ENCODE results near the gene PTGDR2.
"Not testable (repeated sequence)": the region's sequence is repeated elsewhere in the genome, so short reads cannot be mapped to it uniquely, and the experiment has no call there.

Gene PTGDR2

GRCh38 chr11:60841797-60842667 lies 13.7 kb downstream of the PTGDR2 start, which contains the start of gene CCDC86:
CCDC86 (plus strand) TSS chr11:60842113; CDS start chr11:60842125, 12 bp downstream.
- peak; percentile 99 for DNase-seq (ENCODE audit: low read depth)

DNA sequence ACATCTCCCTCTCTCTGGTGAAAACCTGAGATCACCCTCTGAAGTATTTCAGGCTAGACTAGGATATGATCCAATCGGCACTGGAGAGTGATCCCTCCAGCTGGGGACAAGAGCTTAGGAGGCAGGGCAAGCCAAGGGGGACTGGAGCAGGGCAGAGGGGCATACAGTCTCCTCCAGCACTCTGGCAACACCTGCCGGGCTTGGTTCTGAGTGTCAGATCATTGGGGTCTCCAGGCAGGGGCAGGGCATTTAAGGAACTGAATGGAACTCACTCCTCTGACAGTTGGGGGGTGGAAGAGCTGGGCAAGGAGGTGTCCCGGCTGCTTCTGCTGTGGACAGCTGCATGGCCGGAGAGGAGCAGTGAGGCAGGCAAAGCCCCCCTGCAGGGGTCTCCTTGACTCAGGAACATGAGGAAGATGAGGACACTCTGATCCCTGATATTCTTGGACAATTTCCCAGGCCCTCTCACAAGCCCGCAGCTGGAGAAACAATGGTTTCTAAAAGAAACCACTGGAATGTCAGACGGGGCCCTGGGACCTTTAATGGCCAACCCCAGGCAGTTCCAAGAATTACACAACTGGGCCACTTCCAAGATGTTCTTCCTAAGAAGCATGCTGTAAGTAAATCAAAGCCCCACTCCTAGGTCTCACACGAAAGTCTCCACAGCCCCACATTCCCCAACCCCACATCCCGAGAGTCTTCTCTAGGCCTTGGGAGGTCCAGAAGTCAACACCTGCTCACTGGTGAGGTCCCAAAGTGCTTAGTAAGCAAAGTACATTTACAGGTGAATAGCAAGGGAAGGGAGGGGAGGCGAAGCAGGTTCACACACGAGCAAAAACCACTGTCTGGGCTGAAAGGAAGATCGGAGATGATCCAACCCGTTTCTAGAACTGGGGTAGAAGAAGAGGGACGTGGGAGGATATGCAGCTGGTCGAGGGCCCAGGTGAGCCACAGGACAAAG lies 15.0 kb downstream of the PTGDR2 start:
- no peak for DNase-seq (ENCODE audit: low read depth)

DNA sequence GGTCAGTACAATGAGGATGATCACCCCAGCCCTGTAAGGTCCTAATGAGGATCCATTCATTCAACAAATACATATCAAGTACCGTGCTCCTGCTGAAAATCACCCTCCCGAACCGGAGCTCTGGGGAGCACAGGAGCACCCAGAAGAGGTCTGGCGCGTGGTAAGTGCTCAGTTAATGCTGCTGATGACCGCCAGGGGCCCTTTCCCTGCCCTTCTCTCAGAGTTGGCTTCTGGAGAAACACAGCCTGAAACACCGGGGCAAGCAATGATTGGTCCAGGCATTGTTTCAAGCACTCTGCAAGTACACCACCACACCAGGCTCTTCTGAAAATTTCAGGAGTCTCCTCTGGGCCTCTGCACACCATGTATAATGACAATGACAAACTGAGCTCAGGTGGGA lies 17.6 kb downstream of the PTGDR2 start:
- no peak for DNase-seq (ENCODE audit: low read depth)

- DNase-seq (ENCODE audit: low read depth), result no peak
Observed at GRCh38 chr11:60836866-60837515, 18.8 kb downstream of the PTGDR2 start.

GRCh38 chr11:60835534-60835846 lies 20.3 kb downstream of the PTGDR2 start:
- no peak for DNase-seq (ENCODE audit: low read depth)

- DNase-seq (ENCODE audit: low read depth), result no peak
Observed at GRCh38 chr11:60834742-60835533, 20.8 kb downstream of the PTGDR2 start.

- DNase-seq (ENCODE audit: low read depth), result no peak
Observed at GRCh38 chr11:60831501-60832079, 24.2 kb downstream of the PTGDR2 start.

GRCh38 chr11:60831143-60831500 lies 24.6 kb downstream of the PTGDR2 start:
- DNase-seq (ENCODE audit: low read depth), result peak; percentile 73

DNA sequence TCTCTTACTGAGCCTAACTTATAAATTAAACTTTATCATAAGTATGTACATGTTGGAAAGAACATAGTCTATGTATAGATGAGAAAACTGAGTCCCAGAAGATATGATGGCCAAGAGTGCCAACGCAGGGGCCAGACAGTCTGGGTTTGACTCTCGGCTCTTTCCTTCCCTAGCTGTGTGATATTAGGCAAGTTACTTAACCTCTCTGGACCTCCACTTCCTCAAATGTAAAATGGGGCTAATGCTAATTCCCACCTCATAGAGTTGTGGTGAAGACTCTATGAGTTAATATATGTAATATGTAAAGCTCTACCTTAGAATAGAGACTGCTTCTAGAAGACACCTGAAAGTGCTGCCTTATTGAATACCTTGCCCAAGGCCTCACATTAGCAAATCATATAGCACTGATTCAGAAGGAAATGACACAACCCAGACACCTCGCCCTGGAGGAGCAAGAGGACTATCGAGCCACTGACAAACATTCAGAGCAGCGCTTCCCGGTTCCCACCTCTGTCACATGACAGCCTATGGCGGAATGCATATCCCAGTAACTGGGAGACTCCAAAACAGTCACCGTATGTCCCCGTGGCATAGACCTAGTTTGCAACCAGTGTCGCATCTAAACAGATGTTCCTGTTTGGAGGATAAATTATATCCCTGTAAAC lies 25.1 kb downstream of the PTGDR2 start:
- no peak for DNase-seq (ENCODE audit: low read depth)

DNA sequence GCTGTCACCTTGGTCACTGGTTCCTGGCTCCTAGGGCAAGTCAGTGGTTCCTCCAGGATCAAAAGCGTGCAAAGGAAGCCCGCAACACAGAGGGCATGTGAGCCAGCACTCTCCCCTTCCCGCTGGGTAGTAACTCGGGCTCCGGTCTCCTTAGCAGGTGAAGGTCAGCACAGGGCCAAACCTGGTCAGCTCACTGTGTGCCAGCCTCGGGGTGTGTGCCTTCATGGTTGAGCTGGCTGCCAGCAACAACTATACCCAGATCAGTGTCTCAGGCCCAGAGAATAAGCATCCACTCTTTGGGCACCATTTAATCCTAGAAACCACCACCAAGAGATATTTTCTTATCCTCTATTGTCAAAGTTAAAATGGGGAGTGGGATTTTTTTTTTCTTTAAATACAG lies 30.0 kb downstream of the PTGDR2 start:
- DNase-seq (ENCODE audit: low read depth), result no peak

DNA sequence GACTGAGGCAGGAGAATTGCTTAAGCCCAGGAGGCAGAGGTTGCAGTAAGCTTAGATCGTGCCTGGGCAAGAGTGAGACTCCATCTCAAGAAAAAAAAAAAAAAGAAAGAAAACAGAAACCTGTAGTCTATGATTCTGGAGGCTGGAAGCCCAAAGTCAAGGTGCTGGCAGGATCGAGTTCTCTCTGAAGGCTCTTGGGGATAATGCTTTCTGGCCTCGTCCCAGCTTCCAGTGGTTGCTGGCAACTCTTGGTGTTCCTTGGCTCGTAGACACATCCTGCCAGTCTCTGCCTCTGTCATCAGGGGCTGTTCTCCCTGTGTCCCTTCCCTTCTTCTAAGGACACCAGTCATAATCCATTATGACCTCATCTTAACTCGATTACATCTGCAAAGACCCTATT lies 30.6 kb downstream of the PTGDR2 start:
- DNase-seq (ENCODE audit: low read depth), result no peak

DNA sequence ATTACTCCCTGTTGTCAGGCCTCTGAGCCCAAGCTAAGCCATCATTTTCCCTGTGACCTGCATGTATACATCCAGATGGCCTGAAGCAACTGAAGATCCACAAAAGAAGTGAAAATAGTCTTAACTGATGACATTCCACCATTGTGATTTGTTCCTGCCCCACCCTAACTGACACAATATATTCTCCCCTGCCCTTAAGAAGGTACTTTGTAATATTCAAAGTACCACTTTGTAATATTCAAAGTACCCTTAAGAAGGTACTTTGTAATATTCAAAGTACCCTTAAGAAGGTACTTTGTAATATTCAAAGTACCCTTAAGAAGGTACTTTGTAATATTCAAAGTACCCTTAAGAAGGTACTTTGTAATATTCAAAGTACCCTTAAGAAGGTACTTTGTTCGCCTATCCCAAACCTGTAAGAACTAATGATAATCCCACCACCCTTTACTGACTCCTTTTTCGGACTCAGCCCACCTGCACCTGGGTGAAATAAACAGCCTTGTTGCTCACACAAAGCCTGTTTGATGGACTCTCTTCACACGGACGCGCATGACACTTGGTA lies 31.9 kb downstream of the PTGDR2 start:
- DNase-seq (ENCODE audit: low read depth), result not testable (repeated sequence)

- no peak for DNase-seq (ENCODE audit: low read depth)
Observed at GRCh38 chr11:60821827-60822599, 33.7 kb downstream of the PTGDR2 start.

DNA sequence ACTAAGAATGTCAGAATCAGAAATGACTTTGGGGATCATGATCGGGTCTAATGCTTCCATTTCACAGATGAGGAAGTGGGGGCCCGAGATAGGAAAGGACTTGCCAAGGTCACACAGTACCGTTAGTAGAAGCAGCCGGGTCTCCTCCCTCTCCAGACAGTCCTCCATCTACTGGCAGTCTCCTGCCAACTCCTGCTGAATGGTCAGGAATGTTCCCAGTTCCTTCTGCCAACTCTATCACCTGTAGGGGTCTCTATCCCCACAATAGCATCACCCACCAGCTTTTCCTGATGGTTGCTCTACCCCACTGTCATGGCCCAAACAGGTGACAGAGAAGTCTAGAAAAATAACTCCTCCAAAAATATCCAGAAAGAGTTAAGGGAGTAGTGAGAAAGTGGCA lies 37.7 kb downstream of the PTGDR2 start:
- DNase-seq (ENCODE audit: low read depth), result no peak

GRCh38 chr11:60816590-60817157 lies 39.1 kb downstream of the PTGDR2 start:
- DNase-seq (ENCODE audit: low read depth), result no peak

GRCh38 chr11:60814112-60814511 lies 41.6 kb downstream of the PTGDR2 start:
- no peak for DNase-seq (ENCODE audit: low read depth)

- no peak for DNase-seq (ENCODE audit: low read depth)
Observed at GRCh38 chr11:60813324-60813723, 42.4 kb downstream of the PTGDR2 start.

GRCh38 chr11:60810569-60810968 lies 45.2 kb downstream of the PTGDR2 start:
- DNase-seq (ENCODE audit: low read depth), result no peak

GRCh38 chr11:60810151-60810550 lies 45.6 kb downstream of the PTGDR2 start:
- DNase-seq (ENCODE audit: low read depth), result no peak

All from stimulated activated CD8-positive, alpha-beta memory T cell treated with anti-CD3 and anti-CD28 coated beads, Interleukin-15, amount 100 ng/mL, for 1 hour (primary cell).